GM19099 (cell line): ENCODE data around the gene PDE9A.

Experiments
- POLR2A ChIP-seq: IDR thresholded peaks from 3 replicates; pipeline ENCODE4 v1.6.1; 2011; ENCODE audit warnings: low read depth; ENCODE audit not compliant: insufficient read length; ENCODE audit errors: extremely low read depth

The PDE9A gene

GRCh38 chr21:42691901-42692559 is 38.6 kb downstream of the PDE9A start:
- TF ChIP-seq POLR2A = no peak

GRCh38 chr21:42692688-42693087 is 39.3 kb downstream of the PDE9A start:
- TF ChIP-seq POLR2A = no peak

GRCh38 chr21:42694751-42695696 is 41.6 kb downstream of the PDE9A start:
- TF ChIP-seq POLR2A = no peak

GRCh38 chr21:42695697-42696380 is 42.4 kb downstream of the PDE9A start:
- TF ChIP-seq POLR2A = no peak

- no peak for TF ChIP-seq POLR2A
Observed at GRCh38 chr21:42696501-42697040, 43.1 kb downstream of the PDE9A start.

GRCh38 chr21:42698733-42699132 is 45.3 kb downstream of the PDE9A start:
- no peak for TF ChIP-seq POLR2A

GRCh38 chr21:42699196-42699595 is 45.8 kb downstream of the PDE9A start:
- TF ChIP-seq POLR2A = no peak

- TF ChIP-seq POLR2A = no peak
Observed at GRCh38 chr21:42701706-42702456, 48.5 kb downstream of the PDE9A start.

- no peak for TF ChIP-seq POLR2A
Observed at GRCh38 chr21:42702720-42703119, 49.3 kb downstream of the PDE9A start.

- TF ChIP-seq POLR2A = no peak
Observed at GRCh38 chr21:42703136-42703908, 49.9 kb downstream of the PDE9A start.

GRCh38 chr21:42703965-42704364 is 50.5 kb downstream of the PDE9A start:
- TF ChIP-seq POLR2A = no peak

- TF ChIP-seq POLR2A = no peak
Observed at GRCh38 chr21:42704861-42705260, 51.4 kb downstream of the PDE9A start.

- no peak for TF ChIP-seq POLR2A
Observed at GRCh38 chr21:42705346-42705745, 51.9 kb downstream of the PDE9A start.
